Posterior vena cava (tissue), 2 donors: ENCODE results near the gene CACNB4. TPM values are rescaled to one million over a fixed set of nuclear protein-coding genes. Genes with fewer than 3 reads are reported as not detected.
"Not testable (repeated sequence)": the region's sequence is repeated elsewhere in the genome, so short reads cannot be mapped to it uniquely, and the experiment has no call there.

Experiments used
- DNase-seq: peaks from one replicate; pipeline ENCODE4 v3.0.0-alpha.2; 2020; ENCODE audit warnings: low spot score
- intact Hi-C, 2 donors: fragments of 100-400 bp; cut with DNase I; formaldehyde crosslinking; loops; one replicate each; pipeline versions ENCODE4 v1.14.1 to v1.14.2; 2022 to 2023
- long read RNA-seq, 2 donors: library from polyadenylated mRNA; unstranded; transcript quantifications; one replicate each; pipeline ENCODE4 v2.0.0, GENCODE V29; 2020 to 2021
- total RNA-seq, 2 donors: library from RNA; stranded (reverse); fragmentation: NEBNext Ultra II Directional; extraction: Animal tissue kit (Norgen Biotek cat#: 25700); gene quantifications; one replicate each; pipeline ENCODE4 v1.2.1, GENCODE V29; 2021
- donor health status: DM: yes; HTN: yes; CAD: no.
- donor health status: DM: yes; HTN: yes; CAD: no.

Gene CACNB4
- 10 to 100 TPM in 1 of 2 donors, 1 to 10 TPM in 1; 8.6 to 10.5 TPM for total RNA-seq
- long read RNA-seq, donor 1, partial matches to known transcripts, result 1 of 1 reads
- long read RNA-seq, donor 1, other reads (novel, unspliced or antisense), result 0 of 1 reads
- long read RNA-seq, donor 2, partial matches to known transcripts, result 2 of 8 reads
- long read RNA-seq, donor 2, other reads (novel, unspliced or antisense), result 6 of 8 reads

- intact Hi-C loops, result no loop called here
- DNase-seq, result no peak
Measured at GRCh38 chr2:152098496-152099366, at the start of gene CACNB4. CACNB4 (minus strand) TSS chr2:152099044.

GRCh38 chr2:152134488-152135280 is 35.8 kb upstream of the CACNB4 start:
- intact Hi-C loops, result no loop called here
- no peak for DNase-seq

DNA sequence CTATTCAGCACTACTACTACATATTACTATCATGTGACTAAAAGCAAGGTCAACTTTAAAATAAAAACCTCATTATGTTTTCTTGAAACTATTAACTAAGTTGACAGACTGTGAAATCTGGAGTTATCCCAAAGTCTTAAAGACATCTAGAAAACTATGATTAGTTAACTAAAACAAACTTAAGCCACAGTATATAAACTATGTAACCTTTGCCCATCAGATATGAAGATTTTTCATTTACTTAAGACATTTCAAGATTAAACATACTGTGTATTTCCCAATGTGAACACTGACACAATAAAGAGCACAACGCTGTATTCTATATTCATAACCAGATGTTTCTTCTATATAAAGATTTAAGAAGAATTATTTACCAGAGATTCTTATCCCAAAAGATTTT is 33.5 kb upstream of the CACNB4 start:
- DNase-seq, result no peak
- intact Hi-C loops, result no loop called here

DNA sequence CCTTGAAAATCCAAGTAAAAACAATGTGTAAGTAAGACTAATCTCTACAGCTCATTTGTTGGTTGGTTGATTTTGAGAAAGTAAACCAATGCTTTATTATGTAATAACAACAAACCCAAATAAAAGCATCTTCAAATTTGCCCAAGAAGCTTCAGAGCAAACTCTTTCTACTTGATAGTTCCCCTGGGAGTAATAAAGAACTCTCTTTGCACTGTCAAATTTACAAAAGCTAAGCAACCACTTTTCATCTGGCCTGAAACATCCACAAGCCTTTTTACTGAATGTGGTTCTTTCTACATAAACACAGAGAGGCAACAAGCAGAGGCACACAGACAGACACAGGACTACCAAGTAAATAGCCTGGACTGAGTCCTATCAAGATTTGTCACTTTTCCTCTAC is 28.8 kb upstream of the CACNB4 start:
- no peak for DNase-seq
- intact Hi-C loops, result loop anchor here in 1 of 2 donors (10.0 kb wide), 1 partner anchor 83 kb away; no protein-coding TSS in a partner anchor

DNA sequence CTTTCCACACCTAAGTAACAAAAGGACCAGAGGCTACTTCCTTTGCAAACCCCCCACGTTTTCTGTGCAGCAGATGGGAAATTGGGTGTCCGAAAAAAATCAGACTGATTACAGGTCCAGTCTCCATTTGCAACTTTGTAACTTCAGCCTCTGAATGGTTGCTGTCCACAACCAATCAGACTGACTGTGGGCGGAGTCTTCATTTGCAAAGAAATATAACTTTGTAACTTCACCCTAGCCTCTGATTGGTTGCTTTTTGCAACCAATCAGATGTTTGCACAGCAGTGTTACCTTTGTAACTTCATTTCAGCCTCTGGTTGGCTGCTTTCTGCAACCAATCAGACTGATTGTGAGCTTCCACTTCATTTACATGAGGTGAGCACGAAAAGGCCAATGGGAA is 27.8 kb upstream of the CACNB4 start:
- intact Hi-C loops, result loop anchor here in 1 of 2 donors (10.0 kb wide), 1 partner anchor 82 kb away; no protein-coding TSS in a partner anchor
- DNase-seq, result no peak

- DNase-seq, result no peak
- intact Hi-C loops, result loop anchor here in 1 of 2 donors (10.0 kb wide), 1 partner anchor 77 kb away; no protein-coding TSS in a partner anchor
Measured at GRCh38 chr2:152122161-152122560, 23.3 kb upstream of the CACNB4 start.

DNA sequence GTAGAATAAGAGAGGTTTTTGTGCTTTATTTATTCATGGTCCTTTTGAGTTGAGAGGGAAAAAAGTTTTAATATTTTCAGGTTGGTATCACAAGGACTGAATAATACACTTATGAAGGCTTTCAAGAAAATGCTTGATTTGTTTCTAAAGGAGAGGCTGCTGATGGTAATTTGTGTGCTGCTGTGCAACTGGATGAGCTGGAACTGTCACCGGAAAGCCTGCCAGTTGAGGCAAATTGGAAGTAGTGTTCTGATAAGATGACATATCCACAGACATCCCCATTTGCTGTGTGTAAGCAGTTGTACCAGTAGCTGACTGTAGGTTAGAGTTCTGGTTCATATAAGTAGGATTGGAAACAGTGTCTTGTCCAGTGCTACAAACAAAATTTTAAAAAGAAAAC is 21.6 kb upstream of the CACNB4 start:
- intact Hi-C loops, result loop anchor here in 1 of 2 donors (10.0 kb wide), 1 partner anchor 76 kb away; no protein-coding TSS in a partner anchor

GRCh38 chr2:152115952-152116351 is 17.1 kb upstream of the CACNB4 start:
- no peak for DNase-seq
- intact Hi-C loops, result no loop called here

More for the DNA sequence above, 21.6 kb upstream of the CACNB4 start:
- no peak for DNase-seq

- intact Hi-C loops, result no loop called here
- DNase-seq, result no peak
Measured at GRCh38 chr2:152114366-152114765, 15.5 kb upstream of the CACNB4 start.

- DNase-seq, intact Hi-C loops: not testable (repeated sequence)
Measured at GRCh38 chr2:152107140-152107539, 8.3 kb upstream of the CACNB4 start.

GRCh38 chr2:152106464-152106863 is 7.6 kb upstream of the CACNB4 start:
- DNase-seq, result no peak
- intact Hi-C loops, result no loop called here

DNA sequence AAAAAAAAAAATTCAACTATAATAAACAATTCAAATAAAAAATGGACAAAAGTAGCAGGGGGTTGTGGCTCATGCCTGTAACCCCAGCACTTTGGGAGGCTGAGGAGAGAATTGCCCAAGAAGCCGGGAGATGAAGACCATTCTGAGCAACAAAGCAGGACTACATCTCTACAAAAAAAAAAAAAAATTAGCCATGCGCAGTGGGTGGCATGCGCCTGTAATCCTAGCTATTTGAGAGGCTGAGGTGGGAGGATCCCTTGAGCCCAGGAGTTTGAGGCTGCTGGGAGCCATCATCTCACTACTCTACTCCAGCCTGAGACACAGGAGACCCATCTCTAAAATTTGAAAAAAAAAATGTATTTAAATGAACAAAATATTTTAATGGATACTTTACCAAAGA is 4.4 kb upstream of the CACNB4 start:
- DNase-seq, result no peak
- intact Hi-C loops, result no loop called here

GRCh38 chr2:152100961-152101360 is 2.1 kb upstream of the CACNB4 start:
- intact Hi-C loops, result no loop called here
- no peak for DNase-seq

GRCh38 chr2:152099367-152100050 is 665 bp upstream of the CACNB4 start:
- intact Hi-C loops, result no loop called here
- no peak for DNase-seq

GRCh38 chr2:152097801-152098495 is 896 bp downstream of the CACNB4 start:
- no peak for DNase-seq
- intact Hi-C loops, result loop anchor here in 1 of 2 donors (2.0 kb wide), 1 partner anchor 53 kb away; no protein-coding TSS in a partner anchor

- no peak for DNase-seq
- intact Hi-C loops, result loop anchor here in 1 of 2 donors (2.0 kb wide), 1 partner anchor 53 kb away; no protein-coding TSS in a partner anchor
Measured at GRCh38 chr2:152097290-152097800, 1.5 kb downstream of the CACNB4 start.

GRCh38 chr2:152095146-152095545 is 3.7 kb downstream of the CACNB4 start:
- intact Hi-C loops, result no loop called here
- no peak for DNase-seq

GRCh38 chr2:152094014-152094413 is 4.8 kb downstream of the CACNB4 start:
- intact Hi-C loops, result loop anchor here in 1 of 2 donors (5.0 kb wide), 1 partner anchor 837 kb away; no protein-coding TSS in a partner anchor
- DNase-seq, result no peak
